Dedifferentiated amniotic fluid mesenchymal stem cell (primary cell): ENCODE results near the gene RIOX2.

Experiments used
- DNase-seq: peaks from one replicate; pipeline ENCODE4 v3.0.0-alpha.2; 2016; ENCODE audit errors: extremely low spot score

RIOX2 gene

GRCh38 chr3:97990624-97991292, 18.5 kb upstream of the RIOX2 start:
- DNase-seq: no peak

- DNase-seq: no peak
Measured at GRCh38 chr3:97988784-97989568, 16.7 kb upstream of the RIOX2 start.

- no peak for DNase-seq
Measured at GRCh38 chr3:97987306-97987705, 15.1 kb upstream of the RIOX2 start.

- DNase-seq: no peak
Measured at GRCh38 chr3:97983933-97984491, 11.8 kb upstream of the RIOX2 start.

- no peak for DNase-seq
Measured at GRCh38 chr3:97981886-97982285, 9.7 kb upstream of the RIOX2 start.

GRCh38 chr3:97979610-97980009, 7.4 kb upstream of the RIOX2 start:
- no peak for DNase-seq

- DNase-seq: no peak
Measured at GRCh38 chr3:97975466-97975865, 3.2 kb upstream of the RIOX2 start.

GRCh38 chr3:97974996-97975395, 2.8 kb upstream of the RIOX2 start:
- no peak for DNase-seq

- no peak for DNase-seq
Measured at GRCh38 chr3:97972976-97973375, 745 bp upstream of the RIOX2 start.

GRCh38 chr3:97970956-97971620, 1.1 kb downstream of the RIOX2 start:
- DNase-seq: no peak

GRCh38 chr3:97970156-97970555, 2.1 kb downstream of the RIOX2 start:
- DNase-seq: no peak

- no peak for DNase-seq
Measured at GRCh38 chr3:97969541-97969940, 2.7 kb downstream of the RIOX2 start.

GRCh38 chr3:97968376-97968775, 3.9 kb downstream of the RIOX2 start:
- DNase-seq: no peak

- DNase-seq: no peak
Measured at GRCh38 chr3:97967966-97968365, 4.3 kb downstream of the RIOX2 start.

- no peak for DNase-seq
Measured at GRCh38 chr3:97960993-97961766, 11.1 kb downstream of the RIOX2 start.

- DNase-seq: no peak
Measured at GRCh38 chr3:97960551-97960950, 11.7 kb downstream of the RIOX2 start.

GRCh38 chr3:97959872-97960271, 12.4 kb downstream of the RIOX2 start:
- DNase-seq: no peak

GRCh38 chr3:97958796-97959195, 13.4 kb downstream of the RIOX2 start:
- no peak for DNase-seq

GRCh38 chr3:97958396-97958795, 13.8 kb downstream of the RIOX2 start:
- no peak for DNase-seq

- DNase-seq: no peak
Measured at GRCh38 chr3:97957617-97958311, 14.5 kb downstream of the RIOX2 start.

GRCh38 chr3:97956051-97956450, 16.2 kb downstream of the RIOX2 start:
- DNase-seq: no peak
